ENCODE measurements around the gene LPP.

GRCh38 chr3:188720636-188721035 is 566.7 kb downstream of the LPP start:
- TF ChIP-seq GABPA (IDR thresholded peaks at IDR 0.05; ENCODE audit: low read depth) (no peak), REST (IDR thresholded peaks at IDR 0.05; ENCODE audit: insufficient replicate concordance, low read depth) (no peak), CTCF (IDR thresholded peaks at IDR 0.05; ENCODE audit: insufficient read depth, low read length) (no peak), POLR2AphosphoS5 (IDR thresholded peaks at IDR 0.05; ENCODE audit: low read depth) (no peak)
